Ramos (cell line): ENCODE measurements around the gene ALLC.

ENCODE experiments used
- in situ Hi-C: fragments of 300-500 bp; cut with MboI; formaldehyde crosslinking; loops from one replicate; pipeline ENCODE4 v1.14.3; 2022; ENCODE audit warnings: low sequenced_read_pairs; ENCODE audit not compliant: unreplicated experiment

Gene ALLC

GRCh38 chr2:3638456-3638810 is 19.6 kb upstream of the ALLC start:
- in situ Hi-C loops, result no loop called here

DNA sequence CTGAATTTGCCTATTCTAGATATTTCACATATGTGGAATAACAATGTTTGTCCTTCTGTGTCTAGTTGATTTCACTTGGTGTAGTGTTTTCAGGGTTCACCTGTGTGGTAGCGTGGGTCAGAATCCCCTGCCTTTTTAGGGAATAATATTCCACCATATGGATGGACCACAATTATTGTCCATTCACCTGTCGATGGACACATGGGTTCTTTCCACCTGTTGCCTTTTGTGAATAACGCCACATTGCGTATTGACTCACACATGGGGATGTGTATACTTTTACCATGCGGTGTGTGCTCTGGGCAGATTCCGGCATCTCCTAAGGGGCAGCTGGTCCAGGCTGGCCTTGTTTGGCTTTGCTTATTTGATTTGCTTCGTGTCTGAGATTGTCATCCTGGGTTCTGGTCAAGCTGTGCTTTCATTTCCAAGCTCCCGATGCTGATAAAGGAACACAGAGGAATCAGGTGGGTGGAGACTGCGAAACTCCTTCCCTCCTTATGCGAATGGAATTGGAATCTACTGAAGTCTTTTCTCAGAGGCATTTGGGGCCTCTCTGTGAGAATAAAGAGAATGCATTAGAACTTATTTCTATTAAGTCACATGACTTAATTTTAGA is 18.9 kb upstream of the ALLC start:
- in situ Hi-C loops, result no loop called here

DNA sequence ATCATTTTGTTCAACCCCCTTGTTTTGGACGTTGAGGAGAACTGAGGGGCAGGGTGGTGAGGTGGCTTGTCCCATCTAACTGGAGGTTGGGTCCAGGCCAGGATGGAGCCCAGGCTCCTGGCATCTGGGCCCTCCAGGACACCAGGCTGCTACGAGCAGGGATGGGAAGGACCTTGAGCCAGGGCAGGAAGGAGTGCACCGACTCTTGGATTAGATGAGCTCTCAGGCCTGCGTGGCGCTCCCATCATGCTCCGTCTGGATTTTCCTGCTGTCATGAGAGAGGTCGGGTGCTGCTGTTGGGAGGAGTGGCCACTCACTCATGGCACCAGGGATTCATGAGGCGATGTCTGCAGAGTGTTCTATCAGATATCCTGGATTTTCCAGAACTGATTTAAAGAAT is 18.3 kb upstream of the ALLC start:
- in situ Hi-C loops, result no loop called here

GRCh38 chr2:3641181-3641580 is 16.8 kb upstream of the ALLC start:
- in situ Hi-C loops, result no loop called here

- in situ Hi-C loops, result no loop called here
Measured at GRCh38 chr2:3641841-3642421, 16.1 kb upstream of the ALLC start.

DNA sequence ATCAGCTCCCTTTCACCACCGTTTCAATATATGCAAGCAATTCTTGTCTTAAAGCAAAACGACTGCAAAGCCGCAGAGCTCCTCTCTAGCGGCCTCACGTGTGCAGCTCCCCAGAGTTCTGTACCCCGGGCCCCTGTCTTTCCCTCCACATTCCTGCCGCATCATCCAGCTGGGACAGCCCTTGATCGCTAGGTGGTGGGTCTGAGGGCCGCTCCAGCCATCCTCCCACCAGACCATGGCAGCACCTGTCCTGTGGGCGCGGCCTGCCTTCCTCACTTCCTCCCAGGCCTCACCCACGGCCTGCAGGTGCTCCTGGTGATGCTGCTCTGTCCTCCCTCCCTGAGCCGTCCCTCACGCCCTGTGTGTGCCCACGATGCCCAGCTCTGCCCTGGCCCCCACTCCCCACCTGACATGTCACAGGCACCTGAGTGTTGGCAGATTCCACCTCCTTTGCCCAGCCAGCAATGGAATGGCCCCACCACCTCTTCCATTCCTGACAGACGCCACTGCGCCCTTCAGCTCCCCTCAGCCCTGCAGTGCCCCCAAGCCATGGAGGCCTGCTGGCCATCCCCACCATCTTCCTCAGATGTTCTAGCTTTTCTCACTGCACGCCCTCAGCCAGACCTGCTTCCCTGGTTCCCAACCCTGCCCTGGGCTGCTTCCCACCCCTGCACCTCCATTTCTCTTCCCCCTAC is 15.3 kb upstream of the ALLC start:
- in situ Hi-C loops, result no loop called here

- in situ Hi-C loops, result no loop called here
Measured at GRCh38 chr2:3643371-3644245, 14.4 kb upstream of the ALLC start.

DNA sequence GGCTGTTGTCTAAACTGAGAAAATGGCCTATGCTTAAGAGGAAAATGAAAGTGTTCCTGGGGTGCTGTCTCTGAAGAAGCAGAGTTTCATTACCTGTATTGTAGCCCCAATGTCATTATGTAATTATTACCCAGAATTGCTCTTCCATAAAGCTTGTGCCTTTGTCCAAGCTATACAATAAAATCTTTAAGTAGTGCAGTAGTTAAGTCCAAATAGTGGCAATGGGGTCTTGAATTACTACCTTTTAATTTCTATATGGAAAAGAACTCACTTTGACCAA is 13.8 kb upstream of the ALLC start:
- in situ Hi-C loops, result no loop called here

- in situ Hi-C loops, result no loop called here
Measured at GRCh38 chr2:3644891-3645605, 13.0 kb upstream of the ALLC start.

- in situ Hi-C loops, result no loop called here
Measured at GRCh38 chr2:3645745-3646389, 12.1 kb upstream of the ALLC start.

DNA sequence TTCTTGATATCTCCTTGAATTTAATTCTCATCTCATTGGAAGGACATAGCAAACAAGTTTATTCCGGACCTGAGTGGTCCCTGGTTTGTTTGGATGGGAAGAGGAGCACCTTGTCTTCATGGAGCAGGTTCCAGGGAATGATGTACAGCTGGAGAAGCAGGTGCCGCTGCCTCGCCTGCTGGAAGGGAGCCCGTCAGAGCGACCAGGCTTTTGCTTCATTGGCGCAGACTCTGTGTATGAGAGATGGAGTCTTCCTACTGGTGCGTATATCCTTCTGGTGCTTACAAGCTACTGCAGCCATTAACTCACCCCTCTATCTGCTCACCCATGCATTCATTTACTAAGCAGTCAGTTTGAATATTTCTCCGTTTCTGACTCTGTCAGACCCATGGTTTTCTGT is 11.6 kb upstream of the ALLC start:
- in situ Hi-C loops, result no loop called here

- in situ Hi-C loops, result no loop called here
Measured at GRCh38 chr2:3647246-3647645, 10.8 kb upstream of the ALLC start.

DNA sequence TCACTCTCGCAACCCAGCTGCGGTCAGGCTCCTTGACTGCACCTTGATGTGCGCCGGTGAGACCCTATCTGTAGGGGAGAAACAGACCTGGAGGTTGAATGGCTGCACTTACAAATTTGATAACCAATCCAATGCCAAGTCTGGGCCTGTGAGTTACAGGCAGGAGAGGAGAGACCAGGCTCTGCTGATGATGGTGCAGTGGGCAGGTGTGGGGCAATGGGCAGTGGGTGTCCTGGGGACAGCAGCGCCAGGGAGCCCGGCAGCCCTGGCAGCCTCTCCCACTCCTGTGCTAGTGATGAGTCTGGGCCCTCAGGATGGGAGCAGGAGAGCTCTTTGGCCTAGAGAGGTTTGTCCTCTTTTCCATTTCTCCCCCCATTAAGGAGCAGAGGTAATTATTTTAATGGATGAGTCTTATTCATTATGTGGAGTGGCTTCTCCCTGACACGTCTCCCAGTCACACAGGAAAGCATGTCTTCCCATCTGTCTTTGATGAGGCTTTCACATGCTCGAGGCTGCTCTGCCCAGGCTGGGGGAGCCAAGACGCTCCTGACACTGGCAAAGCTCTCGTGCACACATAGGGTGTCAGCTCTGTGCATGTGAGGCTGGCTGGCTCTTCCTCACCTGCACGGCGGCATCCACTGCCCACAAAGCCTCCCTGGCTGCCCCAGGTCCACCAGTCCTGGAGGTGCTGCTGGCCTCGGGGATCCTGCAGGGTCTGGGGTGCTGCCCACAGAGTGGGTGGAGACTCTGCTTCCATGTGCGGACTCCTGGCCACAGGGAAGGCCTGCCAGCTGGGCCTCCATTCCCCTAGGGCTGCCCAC is 10.0 kb upstream of the ALLC start:
- in situ Hi-C loops, result no loop called here

- in situ Hi-C loops, result no loop called here
Measured at GRCh38 chr2:3648652-3649177, 9.3 kb upstream of the ALLC start.

- in situ Hi-C loops, result no loop called here
Measured at GRCh38 chr2:3649581-3649980, 8.4 kb upstream of the ALLC start.

DNA sequence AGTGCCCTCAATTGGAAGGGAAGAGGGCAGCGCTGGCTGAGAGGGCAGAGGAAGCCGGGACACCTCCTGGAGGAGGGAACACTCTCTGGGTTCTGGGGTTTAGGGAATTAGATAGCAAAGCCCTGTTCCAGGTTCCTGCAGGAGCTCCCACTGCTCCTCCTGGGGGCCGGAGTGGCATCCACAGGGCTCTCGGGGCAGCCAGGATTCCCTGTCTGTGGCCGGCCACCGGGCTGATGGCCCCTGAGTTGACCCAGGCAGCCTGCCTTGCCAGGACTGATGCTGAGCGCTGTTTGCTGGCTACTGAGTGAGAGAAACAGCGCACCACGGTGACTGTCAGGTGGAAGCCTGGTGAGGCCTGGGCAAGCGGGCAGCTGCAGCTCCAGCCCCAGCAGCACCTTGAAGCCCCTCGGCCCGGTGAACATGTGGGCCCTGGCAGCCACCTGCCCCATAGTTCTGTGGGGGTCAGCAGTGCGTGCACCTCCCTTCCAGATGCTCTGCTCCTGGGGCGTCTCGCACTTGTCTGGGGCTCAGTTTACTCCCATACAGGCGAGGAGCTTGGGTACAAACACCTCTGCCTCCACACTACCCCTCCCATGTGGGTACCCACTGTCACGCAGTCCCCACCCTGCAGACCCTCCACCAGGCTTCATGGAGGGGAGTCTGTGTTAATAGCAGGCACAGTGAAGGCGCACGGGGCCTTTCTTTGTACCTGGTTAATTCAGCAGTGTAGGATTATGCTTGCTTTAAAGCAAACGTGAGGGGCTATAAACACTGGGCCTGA is 7.7 kb upstream of the ALLC start:
- in situ Hi-C loops, result no loop called here

- in situ Hi-C loops, result no loop called here
Measured at GRCh38 chr2:3651691-3652648, 6.0 kb upstream of the ALLC start.
